Activated T-cell treated with anti-CD3 and anti-CD28 coated beads, Interleukin-2, amount 50 U/mL, for 1 hour (primary cell): ENCODE data around the gene GPR153.
"Not testable (repeated sequence)": the region's sequence is repeated elsewhere in the genome, so short reads cannot be mapped to it uniquely, and the experiment has no call there.

ENCODE experiments used
- DNase-seq: peaks from one replicate; pipeline ENCODE4 v3.0.0-alpha.2; 2020

The GPR153 gene

DNA sequence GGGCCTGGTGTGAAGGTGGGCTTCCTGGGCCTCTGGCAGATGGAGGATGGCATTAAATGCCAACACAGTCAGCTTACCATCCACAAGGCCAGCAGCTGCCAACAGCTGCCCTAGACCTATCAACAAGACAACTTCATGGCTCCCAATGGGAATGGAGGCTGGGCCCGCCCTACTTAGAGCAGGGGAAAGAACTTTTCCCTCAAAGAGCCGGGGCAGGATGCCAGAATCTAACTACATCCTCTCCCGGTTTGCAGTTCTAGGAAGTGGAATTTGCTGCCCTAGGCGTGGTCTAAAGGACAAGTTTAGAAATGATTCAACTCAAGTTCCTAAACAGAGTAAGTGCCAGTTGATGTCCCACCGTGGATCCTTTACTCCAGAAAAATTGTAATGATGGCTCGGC, 38.3 kb downstream of the GPR153 start:
- DNase-seq = no peak

DNA sequence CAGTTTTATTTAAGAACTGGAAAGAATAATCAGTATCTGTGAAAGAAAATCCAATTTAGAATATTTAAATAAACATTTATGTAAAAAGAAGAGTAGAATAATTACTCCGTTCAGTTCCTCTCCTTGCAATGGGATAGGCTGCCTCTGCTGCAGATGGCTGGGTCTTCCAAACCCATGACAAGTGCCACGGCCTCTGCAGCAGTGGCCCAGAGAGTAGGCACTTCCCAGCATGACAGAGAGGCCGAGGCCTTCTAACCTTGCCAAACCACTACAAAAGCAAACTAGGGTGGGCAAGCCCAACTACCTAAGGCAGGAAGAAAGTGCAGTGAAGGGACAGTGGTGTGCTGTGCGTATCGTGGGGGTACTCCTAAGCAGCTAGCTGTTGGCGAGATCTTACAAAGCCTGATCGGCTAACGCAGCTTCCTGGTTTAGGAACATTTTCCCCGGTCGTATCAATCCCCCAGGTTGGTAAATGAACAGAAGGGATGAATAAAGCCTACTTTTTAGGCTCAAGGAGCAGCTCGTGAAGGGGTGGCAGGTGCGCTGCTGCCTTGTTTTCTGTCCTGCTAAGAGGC, 39.6 kb downstream of the GPR153 start:
- DNase-seq = no peak

DNA sequence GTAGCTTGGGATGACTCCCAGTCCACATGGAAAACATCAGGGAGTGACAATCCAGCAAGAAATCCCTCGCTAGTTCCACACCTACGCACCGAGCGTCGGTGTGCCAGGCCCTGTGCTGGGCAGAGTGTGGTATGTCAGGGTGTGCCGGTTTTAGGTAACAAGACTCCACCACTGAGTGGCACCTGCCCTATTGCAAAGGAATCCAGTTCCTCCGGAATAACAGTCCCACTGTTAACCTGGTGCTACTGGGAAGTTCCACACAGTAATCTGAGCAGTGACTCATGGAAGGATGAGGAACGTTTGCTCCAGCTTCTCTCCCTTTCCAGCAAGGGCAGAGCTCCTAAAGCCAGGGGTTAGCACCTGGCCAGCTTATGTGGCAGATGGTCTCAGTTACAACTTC, 40.7 kb downstream of the GPR153 start:
- DNase-seq = no peak

DNA sequence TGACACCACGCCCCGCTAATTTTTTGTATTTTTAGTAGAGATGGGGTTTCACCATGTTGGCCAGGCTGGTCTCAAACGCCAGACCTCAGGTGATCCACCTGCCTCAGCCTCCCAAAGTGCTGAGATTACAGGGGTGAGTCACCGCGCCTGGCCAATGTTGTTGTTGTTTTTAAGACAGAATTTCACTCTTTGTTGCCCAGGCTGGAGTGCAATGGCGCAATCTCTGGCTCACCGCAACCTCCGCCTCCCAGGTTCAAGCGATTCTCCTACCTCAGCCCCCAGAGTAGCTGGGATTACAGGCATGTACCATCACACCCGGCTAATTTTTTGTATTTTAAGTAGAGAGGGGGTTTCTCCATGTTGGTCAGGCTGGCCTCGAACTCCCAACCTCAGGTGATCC, 41.3 kb downstream of the GPR153 start:
- DNase-seq = not testable (repeated sequence)

DNA sequence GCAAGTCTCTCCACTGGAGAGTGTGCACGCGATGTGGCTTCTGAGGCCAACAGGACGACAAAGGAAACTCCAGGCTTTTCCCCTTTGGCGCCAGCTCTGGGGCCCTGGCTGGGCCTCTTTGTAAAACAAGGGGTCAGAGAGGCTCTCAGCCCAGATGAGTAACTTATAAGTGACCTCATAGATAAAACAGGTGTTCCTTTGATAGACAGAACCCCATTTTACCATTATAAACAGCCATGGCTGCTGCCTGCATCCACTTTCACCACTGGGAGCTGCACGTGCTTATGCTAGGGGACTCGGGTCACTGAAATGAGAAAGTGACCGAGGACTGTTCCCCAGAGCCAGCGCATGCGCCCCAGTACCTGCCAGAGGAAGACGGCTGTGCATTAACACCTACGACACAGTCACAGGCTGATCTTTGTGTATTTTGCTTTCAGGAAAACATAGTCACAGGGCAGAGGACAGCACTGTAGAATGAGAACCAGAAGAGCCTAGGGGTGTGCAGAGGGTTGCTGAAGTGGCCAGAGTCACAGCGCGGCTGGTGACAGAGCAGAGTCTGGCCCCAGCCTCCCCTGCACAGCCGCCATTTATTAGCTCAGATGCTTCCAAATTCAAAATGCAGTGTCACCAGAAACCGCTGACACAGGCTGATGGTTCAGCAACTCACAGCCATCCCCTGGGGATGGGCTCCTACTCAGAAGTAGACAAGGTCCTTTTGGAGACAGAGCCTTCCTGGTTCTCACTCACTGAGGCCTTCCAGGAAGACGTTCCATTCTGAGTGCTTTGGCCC, 42.3 kb downstream of the GPR153 start:
- no peak for DNase-seq

DNA sequence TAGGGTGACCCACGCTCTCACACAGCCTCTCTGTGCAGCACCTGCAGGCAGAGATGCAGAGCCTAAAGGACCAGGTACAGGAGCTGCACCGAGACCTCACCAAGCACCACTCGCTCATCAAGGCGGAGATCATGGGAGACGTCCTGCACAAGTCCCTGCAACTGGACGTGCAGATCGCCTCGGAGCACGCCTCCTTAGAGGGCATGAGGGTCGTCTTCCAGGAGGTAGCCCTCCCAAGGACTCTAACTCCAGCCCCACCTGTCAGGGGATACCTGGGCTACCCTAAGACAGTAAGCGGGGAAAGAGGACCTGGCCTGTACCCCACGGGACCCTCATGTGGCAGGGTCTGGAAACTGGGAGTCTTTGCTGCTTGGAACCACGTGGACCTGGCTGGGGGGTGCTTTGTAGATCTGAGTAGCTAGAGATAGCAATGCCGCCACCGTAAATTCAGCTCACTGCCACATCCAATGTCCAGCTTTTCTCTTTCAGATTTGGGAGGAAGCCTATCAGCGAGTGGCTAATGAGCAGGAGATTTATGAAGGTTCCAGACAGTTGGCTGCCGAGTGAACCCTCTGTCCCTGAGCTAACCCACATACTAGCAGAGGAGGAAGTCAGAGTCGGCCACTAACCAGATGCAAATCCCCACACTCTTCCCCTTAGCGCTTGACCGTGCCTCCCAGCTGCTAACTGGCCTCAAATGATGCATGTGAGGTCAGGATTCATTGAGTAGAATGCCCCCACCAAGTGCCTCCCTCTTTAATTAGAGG, 48.5 kb downstream of the GPR153 start:
- no peak for DNase-seq

DNA sequence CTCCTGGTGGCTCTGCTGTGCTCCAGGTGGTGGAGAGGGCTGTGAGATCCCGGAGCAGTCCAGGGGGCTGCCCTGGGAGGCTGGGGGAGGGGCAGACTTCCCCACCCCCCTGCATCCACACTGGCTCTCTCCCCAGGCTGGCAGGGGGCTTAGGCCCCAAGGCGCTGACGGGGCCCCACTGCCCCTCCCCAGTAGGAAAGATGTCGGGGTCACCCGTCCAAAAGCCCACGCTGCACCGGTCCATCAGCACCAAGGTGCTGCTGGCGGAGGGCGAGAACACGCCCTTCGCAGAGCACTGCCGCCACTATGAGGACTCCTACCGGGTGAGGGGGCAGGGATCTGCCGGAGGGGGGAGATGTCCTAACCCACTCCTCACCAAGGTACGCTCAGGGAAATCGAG, 49.2 kb downstream of the GPR153 start:
- no peak for DNase-seq

DNA sequence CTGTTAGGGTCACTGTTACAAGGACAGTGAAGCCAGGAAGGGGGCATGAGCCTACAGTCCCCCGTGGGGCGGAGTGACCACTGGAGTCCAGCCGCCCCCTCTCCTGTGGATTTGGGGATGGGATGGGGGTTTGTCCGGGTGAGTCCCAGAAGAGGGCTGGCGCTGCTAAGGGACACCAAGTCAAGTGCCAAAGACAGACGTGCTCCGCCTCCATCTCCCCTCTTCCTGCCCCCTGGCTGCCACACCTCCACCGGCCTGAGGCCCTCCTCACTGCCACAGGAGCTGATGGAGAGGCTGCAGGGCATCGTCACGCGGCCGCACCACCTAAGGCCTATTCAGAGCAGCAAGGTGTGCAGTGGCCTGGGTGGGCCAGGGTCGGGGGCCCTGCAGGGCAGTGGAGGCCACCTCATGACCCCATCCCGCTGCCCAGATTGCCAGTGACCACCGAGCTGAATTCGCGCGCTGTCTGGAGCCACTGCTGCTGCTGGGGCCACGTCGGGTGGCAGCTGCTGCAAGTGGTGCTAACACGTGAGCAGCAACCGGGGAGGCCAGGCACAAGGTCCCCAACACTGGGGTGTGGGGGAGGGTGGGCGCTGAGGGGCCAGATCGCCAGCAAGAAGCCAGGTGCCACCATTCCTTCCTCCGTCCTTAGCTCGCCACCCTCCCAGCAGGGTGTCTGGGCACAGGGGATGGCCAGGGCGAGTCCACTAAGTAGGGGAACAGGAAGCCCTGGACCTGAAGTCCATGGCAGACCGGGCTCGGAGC, 50.1 kb downstream of the GPR153 start:
- no peak for DNase-seq

DNA sequence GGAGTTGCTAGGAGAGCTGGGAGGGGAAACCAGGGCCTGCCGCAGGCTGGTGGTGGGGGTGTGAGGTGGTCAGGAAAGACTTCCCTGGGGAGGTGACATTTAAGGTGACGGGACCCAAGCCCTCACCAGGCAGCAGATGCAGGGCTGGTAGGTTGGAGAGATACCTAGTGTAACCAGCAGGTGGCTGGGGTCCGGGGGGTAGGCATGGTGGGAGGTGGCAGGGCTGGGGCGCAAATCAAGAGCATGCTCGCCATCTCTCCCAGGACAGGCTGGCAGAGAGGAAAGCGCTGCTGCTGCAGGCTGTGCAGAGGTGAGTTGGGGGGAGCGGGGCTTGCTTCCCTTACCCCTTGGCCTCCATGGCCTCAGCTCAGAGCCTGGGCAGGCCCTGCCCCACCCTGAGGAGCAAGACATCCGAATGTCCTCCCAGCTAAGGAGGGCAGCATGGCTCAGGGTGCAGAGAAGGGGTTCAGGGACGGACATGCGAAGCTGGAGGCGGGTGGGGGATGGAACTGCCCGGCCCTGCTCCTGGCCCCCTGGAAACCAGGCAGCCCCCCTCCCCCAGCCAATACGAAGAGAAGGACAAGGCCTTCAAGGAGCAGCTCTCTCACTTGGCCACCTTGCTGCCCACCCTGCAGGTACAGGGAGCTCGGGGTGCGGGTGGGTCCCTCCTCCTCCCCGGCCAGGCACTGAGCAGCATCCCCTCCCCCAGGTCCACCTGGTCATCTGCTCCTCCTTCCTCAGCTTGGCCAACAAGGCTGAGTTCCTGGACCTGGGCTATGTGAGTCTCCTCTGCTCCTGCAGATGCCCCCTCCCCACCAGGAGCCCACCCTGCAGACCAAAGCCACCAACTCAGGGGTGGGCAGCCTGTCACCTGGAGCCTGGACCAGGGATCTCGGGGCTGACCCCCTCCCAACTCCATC, 51.0 kb downstream of the GPR153 start:
- DNase-seq = peak; percentile 25

DNA sequence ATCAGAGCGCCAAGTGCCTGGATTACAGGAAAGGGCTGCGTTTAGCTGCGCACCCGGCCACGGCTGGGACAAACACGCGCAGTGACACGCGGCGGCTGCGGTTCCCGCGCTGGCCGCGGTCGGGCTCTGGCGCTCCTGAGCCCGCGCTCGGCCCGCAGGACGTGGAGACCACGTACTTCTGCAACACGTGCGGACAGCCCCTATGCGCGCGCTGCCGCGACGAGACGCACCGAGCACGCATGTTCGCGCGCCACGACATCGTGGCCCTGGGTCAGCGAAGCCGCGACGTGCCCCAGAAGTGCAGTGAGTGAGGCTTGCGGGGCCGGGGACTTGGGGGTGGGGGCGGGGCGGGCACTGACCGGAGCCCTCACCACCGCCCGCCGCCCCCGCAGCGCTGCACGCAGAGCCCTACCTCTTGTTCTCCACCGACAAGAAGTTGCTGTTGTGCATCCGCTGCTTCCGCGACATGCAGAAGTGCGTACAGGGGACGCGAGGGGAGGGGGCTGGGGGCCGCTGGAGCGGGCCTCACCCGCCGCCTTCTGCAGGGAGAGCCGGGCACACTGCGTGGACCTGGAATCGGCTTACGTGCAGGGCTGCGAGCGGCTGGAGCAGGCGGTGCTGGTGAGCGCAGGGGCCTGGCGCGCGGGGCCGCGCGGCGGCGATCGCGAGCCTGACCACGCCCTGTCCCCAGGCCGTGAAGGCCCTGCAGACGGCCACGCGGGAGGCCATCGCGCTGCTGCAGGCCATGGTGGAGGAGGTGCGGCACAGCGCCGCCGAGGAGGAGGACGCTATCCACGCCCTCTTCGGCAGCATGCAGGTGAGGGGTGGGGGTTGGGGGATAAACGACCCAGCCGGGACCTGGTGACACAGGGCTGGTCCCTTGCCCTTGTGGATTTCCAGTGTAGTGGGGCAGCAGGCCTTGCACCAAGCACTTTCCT, 51.9 kb downstream of the GPR153 start:
- DNase-seq = peak; percentile 35

DNA sequence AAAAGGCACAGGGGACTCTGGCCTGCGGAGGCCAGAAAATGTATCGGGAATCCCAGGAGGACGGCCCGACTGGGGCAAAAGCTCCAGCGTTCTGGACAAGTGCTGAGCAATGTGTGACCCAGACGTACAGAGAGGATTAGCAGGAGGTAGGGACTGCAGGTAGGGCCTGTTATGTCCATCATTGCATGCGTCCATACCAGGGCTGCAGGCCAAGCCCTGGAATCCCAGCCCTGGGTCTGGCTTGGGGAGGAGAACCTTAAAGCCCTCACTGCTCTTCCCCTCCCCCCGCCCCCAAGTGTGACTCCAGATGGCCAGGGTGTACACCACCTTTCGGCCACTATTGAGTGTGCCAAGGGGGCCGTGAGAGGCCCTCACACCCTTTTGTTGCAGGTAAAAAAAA, 53.0 kb downstream of the GPR153 start:
- DNase-seq = no peak

DNA sequence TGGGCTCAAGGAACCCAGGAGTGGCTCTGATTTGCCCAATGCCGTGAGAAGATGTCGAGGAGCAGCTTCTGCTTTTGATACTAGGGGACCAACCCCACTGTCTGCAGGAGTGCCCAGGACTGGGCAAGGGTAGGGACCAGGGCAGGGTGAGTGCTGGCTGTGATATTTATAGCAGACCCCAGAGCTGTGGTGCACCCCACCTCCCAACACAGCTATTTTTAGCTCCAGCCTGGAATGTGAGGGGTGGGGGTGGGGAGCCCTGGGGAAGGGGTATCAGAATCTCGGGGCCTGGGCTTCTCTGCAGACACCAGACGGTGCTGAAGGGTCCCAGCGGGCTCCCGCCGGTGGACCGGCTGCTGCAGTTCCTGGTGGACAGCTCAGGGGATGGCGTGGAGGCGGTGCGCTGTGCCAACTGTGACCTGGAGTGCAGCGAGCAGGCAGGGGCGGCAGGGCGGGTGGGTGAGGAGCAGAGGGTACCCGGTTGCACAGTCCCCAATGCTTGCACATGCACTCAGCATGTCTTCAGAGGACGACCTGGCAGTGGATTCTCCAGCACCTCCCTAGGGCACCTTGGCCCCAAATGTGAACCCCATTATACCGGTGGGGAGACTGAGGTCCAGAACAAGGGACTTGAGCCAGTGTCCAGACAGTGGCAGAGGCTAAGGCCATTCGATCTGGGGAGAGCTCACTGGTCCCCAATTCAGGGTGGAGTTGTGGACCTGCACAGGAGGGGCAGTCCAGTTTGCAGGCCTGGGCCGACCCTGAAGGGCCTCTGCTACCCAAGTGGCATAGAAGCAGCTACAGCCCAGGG, 53.6 kb downstream of the GPR153 start:
- no peak for DNase-seq

DNA sequence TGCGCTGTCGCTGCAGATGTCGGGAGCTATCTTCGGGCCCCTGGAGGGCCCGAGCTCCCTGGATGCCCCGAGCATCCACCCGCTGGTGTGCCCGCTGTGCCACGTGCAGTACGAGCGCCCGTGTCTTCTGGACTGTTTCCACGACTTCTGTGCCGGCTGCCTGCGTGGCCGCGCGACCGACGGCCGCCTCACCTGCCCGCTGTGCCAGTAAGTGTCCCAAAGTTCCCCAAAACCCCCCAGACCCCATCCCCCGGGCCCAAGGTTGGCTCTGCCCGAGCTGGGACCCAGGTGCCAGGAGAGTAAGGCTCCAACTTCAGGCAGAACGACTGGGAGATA, 54.4 kb downstream of the GPR153 start:
- no peak for DNase-seq

DNA sequence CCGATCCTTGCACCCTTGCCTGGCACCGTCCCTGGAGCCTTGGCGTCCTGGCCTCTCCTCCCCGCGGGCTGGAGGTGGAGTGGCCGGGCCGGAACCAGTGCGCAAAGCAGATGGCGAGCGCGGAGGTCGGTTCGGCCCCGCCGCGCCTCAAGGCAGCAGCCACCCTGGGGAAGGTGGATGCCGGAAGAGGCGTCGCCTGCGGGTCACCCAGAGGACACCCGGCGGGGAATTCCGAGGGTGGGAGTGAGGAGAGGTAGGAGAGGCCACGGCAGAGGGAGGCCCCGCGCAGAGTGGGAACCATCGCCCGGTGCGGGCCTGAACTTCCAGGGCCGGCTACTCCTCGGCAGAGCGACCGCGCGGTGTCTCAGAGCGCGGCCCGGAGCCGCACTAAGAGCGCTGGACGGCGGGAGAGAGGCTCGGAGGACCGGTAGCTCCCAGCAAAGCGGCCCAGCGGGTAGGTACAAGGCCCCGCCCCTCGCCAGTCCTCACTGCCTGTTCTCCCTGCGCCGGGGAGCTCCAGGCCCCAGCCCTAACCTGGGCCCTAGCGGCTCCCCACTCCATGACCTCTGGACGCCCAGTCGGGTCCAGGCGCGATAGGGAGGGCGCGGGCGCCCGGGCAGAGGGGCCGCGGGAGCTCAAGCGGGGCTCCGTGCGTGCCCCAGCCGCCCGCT, 54.9 kb downstream of the GPR153 start, which contains the start of gene RNF207:
Gene RNF207, plus strand, starts transcription at position 271 of the 671 bp plus-strand sequence. CDS start 417 bp downstream, outside the sequence.
- peak; percentile 55 for DNase-seq

DNA sequence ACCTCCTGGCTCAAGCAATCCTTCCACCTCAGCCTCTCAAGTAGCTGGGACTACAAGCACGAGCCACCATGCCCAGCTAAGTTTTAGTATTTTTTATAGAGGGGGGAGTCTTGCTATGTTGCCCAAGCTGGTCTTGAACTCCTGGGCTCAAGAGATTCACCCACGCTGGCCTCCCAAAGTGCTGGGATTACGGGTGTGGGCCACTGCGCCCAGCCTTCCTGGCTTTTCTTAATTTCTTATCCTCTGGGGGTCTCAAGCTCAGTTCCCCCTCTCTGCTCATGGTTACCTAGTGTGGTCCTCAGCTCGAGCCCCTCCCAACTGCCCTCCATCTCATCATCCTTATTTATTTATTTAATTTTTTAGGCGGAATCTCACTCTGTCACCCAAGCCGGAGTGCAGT, 58.6 kb downstream of the GPR153 start:
- DNase-seq = no peak

DNA sequence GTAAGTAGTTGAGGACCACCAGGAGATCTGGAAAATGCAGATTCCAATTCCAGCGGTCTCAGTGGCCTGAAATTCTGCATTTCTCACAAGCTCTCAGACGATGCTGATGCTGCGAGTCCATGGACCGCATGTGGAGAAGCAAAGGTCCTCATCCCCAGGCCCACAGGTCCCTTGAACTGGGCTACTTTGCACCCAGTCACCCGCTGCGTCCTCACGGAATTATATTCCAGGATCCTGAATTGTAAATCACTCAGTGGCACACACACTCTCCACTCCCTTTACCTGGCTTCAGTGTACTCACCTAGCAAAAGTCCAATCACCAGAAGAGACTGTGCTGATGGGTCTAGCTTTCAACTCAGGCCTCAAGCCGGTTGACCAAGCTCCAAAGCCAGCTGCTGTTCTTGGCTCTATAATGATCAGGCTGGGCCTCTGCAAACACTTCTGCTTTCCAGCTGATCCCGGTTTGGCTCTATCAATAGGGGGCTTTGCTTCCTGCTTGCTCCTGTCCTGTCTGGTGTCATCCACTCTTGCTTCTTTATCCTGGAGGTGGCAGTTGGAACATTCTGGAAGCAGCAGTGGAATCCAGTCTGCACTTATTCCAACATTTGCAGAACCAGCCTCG, 60.6 kb downstream of the GPR153 start:
- no peak for DNase-seq

DNA sequence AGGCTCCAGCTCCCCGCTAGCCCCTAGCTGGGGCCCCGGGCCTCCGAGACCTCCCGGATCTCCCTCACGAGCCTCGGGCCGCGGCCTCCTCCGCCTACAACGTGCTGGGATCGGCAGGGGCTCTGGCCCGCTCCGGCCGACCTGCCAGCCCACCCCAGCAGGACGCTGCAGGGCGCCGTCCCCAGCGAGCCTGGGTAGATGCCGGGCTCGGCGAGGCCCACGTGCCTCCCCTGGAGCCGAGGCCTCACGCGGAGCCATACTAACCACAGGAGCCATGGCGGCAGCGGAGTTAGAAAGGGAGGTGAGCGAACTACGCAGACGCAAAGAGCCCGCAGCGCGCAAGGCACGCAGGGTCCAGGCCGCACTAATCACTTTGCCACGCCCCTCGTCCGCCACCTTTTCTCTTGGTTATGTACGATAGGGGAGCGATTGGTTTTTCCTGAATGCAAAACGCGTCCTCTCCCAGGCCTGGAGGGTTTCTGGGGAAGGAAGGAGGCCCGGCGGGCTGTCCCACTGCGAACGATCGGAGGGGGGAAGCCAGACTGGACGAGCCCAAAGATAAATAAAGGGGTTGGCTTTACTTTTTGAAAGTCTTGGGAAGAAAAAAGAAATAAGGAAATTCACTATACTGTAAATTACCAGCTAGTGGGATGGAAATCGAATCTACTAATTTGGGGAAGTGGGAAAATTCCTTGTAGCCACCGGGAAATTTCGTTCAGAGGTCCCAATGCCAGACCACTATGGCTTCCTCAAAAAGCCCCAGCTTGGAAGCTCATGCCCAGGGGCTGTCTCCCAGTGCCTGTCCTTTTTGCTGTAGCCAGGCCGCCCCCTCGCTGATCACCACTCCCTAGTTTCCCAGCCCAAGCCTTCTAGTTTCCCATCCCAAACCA, 61.4 kb downstream of the GPR153 start, which contains the start of gene RPL22:
Gene RPL22, minus strand, starts transcription at position 298 of the 890 bp plus-strand sequence. Its CDS starts 22 bp downstream, at position 276.
- DNase-seq = peak; percentile 94
